Pulmonary artery endothelial cell (primary cell): ENCODE measurements around the gene DUSP9. TPM values are rescaled to one million over a fixed set of nuclear protein-coding genes. Genes with fewer than 3 reads are reported as not detected.
"Not testable (repeated sequence)": the region's sequence is repeated elsewhere in the genome, so short reads cannot be mapped to it uniquely, and the experiment has no call there.

Experiments used
- DNase-seq: peaks from one replicate; pipeline ENCODE4 v3.0.0-alpha.2; 2011; ENCODE audit warnings: low read depth, low spot score
- total RNA-seq: library from RNA; depleted of rRNA; stranded (reverse); fragments of >200 nt; gene quantifications from 2 replicates; pipeline ENCODE4 v1.2.3, GENCODE V29; 2014

DUSP9 gene
- 0.04 and 0.26 TPM in 2 replicates for total RNA-seq

GRCh38 chrX:153646620-153647373 lies at the start of gene DUSP9:
DUSP9 (plus strand) TSS chrX:153647203; CDS start chrX:153647954, 751 bp downstream.
- DNase-seq: no peak

DNA sequence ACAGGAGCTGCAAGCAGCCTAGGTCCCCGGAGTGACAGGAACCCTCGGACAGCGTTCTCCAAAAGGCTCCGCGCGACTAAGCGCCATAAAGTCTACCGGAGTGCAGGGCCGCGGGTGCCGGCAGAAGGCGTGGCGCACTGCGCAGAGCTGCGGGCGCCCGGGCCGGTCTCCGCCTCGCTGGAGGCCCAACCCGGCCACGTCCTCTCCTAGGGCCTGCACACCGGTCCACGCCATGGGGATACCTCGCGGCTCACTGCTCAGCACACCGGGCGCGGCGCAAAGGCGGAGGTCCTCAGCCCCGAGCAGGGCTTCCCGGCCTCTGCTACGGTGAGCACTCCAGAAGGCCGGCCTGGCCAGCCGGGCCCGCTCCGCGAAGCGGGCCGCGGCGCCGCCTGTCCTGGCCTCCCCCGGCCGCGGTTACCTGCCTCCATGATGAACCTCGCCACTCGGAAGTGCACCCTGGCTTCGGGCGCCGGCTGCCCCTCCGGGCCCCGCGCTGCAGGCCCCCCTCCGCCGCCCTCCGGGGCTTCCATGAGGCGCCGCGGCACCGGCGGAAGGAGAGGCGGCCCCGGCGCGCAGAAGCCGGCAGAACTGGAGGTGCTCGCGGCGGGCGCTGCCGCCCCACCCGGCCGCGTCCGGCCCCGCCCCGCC lies 48.3 kb upstream of the DUSP9 start, which contains the start of gene CCNQ:
CCNQ (minus strand) TSS at position 599 of the 651 bp plus-strand sequence; CDS start at position 533, 66 bp downstream.
- DNase-seq: no peak

DNA sequence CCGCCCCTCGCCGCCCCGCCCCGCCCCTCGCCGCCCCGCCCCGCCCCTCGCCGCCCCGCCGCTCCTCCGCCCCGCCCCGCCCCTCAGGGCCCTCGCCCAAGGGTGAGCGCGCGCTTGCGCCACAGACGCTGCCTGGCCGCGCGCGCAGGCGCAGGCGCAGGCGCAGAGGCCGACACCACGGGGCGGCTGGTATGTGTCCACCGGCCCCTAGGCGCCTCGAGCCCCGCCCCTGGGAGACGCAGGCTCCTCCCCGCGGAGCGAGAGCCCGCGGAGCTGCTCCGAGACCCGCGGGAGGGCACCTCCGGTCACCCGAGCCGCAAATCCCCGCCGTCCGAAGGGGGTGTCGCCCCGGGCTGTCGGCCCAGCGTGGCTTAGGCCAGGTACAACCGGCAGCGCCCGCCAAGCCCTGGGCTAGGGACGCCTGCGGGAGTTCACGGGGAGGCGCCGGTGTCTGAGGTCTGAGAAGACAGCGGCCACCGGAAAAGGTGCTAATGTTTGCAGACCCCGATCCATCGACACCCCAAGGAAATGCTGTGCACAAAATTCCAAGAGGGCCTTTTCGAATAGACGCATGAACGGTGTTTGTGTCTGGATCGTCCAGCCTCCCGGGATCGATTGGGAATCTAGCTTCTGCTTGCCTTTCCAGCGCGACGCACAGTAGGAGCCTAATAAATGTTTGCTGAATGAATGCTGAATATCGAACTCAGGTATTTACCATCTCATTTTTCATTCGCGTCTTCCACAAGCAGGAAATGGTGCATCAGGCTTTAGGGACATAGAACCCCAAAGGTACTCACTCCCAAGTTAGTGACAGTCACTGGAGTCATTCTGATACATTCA lies 47.6 kb upstream of the DUSP9 start:
- DNase-seq: peak; percentile 27

GRCh38 chrX:153600032-153600373 lies 47.0 kb upstream of the DUSP9 start:
- DNase-seq: no peak

DNA sequence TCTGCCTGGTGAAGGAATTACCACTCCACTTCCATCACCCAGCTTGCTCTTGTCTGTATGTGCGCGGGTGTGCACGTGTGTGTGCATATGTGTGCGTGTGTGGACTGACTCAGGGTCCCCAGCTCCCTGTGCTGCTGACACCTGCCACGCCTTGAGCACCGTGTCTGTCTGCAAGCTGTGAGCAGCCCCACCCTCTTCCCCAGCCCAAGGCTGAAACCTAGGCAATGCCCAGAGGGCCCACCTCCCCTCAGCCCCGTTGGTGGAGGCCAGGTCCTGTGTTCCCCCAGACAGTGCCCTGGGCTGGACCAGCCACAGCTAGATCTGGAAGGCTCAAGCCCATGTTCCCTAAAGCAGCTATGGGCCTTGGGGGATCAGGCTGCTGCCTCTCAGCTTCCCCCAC lies 46.1 kb upstream of the DUSP9 start:
- DNase-seq: no peak

DNA sequence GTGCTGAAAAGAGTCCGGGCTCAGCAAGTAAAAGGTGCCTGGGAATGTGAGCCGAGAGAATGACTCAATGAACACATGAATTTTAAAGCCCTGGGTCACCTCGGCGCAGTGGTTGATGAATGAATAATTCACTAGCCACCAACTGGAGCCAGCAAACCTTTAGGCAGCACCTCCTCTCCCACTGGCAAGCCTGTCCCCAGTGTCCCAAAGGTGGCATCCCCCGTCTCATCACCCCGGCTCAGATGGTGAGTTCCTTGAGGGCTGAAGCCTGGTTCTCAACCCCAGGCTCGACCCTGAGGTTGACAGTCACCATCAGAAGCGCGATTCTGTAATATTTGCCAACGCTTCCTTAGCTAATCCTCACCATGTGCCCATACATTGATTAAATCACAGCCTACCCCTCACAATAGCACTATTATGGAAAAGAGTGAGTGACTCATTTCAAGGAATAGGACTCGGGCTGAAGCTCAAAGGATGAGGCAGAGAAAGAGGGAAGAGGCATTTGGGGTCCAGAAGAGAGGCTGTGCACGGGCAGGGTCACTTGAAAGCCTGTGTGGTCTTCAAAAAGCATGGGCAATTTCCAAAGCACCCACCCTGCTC lies 45.4 kb upstream of the DUSP9 start:
- no peak for DNase-seq

DNA sequence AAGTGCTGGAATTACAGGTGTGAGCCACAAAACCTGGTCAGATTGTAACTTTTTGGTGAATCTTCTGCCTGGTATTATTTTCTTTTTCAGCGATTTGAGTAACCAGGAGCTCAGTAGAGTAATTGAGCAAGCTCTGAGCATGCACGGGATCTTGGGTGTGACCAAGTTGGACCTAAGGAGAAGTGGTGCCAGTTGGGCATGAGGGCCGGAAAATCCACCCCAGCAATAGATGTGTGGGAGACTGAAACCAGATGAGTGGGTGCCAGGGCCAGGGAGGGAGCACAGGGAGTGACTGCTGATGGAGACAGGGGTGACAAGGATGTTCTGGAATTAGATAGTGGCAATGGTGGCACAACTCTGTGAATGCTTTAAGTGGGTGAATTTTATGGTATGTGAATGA lies 44.4 kb upstream of the DUSP9 start:
- no peak for DNase-seq

DNA sequence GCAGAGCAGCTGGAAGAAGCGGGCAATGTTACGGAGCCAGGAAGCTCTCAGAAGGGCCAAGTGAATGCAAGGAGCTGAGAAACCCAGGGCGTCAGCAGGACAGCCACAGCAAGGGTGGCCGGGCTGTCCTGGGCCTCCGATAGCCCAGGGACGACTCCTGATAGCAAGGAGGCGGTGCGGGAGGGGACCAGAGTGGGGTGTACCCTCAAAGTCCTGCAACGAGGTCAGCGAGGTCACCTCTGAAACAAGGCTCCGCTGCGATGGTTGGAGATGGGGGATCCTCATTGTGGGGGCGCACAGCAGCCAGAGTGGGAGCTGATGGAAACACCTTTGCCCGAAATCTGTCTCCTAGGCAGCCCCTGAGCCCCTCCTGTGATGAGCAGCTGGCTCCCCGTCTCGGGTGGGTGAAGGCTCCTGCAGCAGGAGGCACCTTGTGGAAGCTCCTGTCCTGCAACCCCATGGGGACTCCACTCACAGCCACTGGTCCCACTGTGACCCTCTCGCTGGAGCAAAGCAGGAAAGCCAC lies 43.8 kb upstream of the DUSP9 start:
- DNase-seq: no peak

- not testable (repeated sequence) for DNase-seq
Measured at GRCh38 chrX:153604666-153605380, 42.2 kb upstream of the DUSP9 start.

GRCh38 chrX:153606503-153606902 lies 40.5 kb upstream of the DUSP9 start:
- DNase-seq: no peak

- DNase-seq: no peak
Measured at GRCh38 chrX:153608376-153608775, 38.6 kb upstream of the DUSP9 start.

- DNase-seq: no peak
Measured at GRCh38 chrX:153608806-153609205, 38.2 kb upstream of the DUSP9 start.

DNA sequence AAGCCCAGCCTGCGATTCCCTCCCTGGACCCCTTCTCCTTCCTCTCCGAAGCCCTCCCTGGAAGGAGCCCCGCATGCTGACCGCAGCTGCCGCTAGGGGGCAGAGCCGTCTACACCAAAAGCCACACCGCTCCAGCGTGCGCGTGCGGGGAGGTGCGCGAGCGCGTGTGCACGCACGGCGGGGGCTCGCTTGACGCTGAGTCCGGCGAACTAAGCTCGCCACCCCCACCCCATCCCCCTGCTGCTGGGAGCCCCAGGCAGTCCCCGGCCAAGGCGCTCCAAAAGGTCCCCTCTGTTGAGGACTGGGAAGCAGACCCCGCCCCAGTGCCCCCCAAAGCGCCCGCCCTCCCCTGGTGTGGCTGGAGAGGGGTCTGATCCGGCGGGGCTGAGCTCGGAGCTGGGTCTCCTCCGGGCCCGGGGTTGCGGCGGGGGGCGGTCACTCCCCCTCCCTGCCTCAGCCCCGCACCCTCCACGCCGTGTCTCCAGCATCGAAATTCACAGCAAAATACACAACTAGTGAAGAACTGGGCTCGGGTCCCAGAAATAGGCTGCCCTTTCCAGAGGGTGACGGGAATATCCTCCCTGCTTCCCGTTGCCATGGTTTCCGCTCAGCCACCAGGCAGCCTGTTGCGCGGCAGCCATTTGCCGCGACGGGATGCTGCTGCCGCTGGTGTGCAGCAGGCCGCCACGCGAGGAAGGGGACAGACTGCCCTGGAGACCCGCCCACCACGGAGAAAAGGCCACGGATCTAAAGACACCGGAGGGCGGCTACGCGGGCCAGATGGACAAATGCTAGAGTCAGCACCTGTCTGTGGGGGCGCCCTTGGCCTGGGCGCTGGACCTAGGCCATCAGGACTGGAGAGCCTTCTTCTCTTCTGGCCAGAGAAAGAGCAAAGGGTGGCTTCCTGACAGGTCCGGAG lies 36.8 kb upstream of the DUSP9 start:
- DNase-seq: peak; percentile 22

GRCh38 chrX:153610836-153611213 lies 36.2 kb upstream of the DUSP9 start:
- DNase-seq: no peak

DNA sequence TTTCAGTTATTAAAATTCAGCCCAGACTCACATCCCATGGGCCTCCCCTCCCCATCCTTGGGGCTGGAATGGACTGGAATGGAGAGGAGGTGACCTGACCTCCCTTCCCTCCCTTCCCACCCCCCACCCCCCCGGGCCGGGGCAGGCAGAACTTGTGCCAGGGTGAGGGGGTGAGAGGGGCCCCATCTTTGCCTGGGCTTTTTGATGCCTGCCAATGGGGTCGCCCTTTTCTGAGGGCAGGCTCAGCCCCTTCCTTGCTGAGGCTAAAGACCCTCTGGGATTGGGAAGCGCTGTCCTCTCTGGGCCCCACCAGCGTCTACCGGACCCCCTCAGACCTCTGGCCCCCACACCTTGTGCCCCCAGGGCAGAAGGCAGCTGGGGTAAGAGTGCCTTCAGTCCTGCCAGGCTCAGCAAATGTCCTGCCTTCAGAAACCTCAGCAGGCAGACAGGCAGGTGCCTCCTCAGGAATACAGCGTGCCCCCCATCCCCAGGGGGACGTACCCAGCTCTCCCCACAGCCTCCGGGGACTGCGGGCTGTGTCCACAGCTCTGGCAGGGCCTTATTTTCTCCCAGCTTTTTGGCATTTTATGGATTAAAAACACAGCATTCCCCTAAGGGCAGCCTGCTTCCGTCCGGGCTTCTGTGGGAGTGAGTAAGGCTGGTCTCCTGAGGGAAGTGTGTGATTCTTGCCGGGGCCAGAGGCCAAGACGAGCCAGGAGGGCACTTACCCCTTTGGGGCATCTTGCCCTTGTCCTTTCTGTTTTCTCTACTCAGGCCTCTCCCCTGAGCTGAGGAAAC lies 35.5 kb upstream of the DUSP9 start:
- no peak for DNase-seq

- no peak for DNase-seq
Measured at GRCh38 chrX:153612413-153612812, 34.6 kb upstream of the DUSP9 start.

GRCh38 chrX:153614818-153615217 lies 32.2 kb upstream of the DUSP9 start:
- no peak for DNase-seq

DNA sequence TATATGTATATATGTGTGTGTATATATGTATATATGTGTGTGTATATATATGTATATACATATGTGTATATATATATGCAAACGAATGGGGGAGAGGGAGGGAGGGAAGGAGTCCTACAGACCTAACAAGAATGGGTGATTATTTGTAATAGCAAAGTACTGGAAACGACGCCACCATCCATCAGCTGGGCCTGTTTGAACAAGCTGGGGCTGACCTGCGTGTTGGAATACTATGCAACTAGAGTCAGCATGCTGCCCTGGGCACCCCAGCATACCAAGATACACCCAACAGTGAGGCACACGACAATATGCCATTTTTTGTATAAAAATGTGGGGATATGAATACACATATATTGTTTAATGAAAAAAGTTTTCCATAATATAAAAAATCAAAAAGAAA lies 26.4 kb upstream of the DUSP9 start:
- DNase-seq: no peak
